ENCODE results near the gene SYCP2.

DNA sequence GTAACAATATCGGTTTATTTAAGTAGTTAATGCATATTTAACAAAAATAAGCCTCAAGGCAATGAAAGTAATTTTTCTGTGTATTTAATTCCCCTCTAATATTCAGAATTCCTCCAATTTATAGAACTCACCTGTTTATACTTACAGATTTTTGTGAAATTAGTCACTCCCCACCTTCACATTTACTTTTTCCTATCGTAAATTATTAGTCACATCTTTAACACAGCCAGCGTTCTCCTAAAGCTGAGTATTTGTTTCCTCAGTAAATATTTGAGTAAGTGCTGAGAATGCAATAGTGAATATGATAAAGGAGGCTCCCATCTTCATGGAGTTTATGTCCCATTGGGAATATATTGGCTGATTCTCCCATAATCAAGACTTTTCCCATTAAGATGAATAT, 88.0 kb downstream of the SYCP2 start:
- TF ChIP-seq EZH2 (IDR thresholded peaks at IDR 0.05; ENCODE audit: borderline replicate concordance, low read depth, low read length, poor library complexity, severe bottlenecking) (no peak), CTCF (conservative IDR thresholded peaks at IDR 0.05; ENCODE audit: low read depth, low read length) (no peak)

Data from A673 (cell line).